ENCODE measurements around the gene TMOD2.

GRCh38 chr15:51848811-51849210 is 97.4 kb downstream of the TMOD2 start:
- no peak for TF ChIP-seq CTCF (IDR thresholded peaks at IDR 0.05; ENCODE audit: low read length)
- TF ChIP-seq EZH2 (optimal IDR thresholded peaks at IDR 0.05; ENCODE audit: low read depth, low read length), result no peak
- TF ChIP-seq EZH2phosphoT487 (IDR thresholded peaks at IDR 0.05; ENCODE audit: low read length), result no peak

Measured in MM.1S (cell line).